NCI-H82 (cell line): ENCODE results near the gene OSCP1.
A peak's percentile ranks its signal among the peaks of the same experiment; 100 is the strongest.

Experiments
- DNase-seq: peaks from one replicate; lab custom pipeline; 2025; lab: John Stamatoyannopoulos, UW

The OSCP1 gene

GRCh38 chr1:36472656-36473055, 22.4 kb upstream of the OSCP1 start:
- DNase-seq: peak; percentile 16

GRCh38 chr1:36471830-36472641, 21.8 kb upstream of the OSCP1 start:
- no peak for DNase-seq

- no peak for DNase-seq
These were observed 18.9 kb upstream of the OSCP1 start for GRCh38 chr1:36469163-36469562.

GRCh38 chr1:36467700-36468455, 17.6 kb upstream of the OSCP1 start:
- DNase-seq: no peak

DNA sequence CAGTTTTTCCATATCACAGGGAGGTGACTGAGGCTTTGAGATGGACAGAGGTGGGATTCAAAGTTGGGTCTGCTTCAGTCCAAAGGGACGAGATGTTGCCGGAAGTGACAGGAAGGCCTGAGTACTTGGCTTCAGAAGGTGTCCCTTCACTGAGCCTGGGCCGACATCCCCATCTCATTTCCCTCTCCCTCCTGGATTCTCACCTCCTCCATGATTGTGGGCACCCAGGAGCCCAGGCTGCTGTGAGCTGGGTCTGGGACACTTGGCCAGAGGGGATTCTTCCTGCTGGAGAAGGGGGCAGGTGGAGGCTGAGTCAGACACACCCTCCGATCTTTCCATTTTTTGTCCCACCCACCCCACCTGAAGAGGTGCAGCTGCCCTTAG, 16.8 kb upstream of the OSCP1 start:
- no peak for DNase-seq

- no peak for DNase-seq
These were observed 16.2 kb upstream of the OSCP1 start for GRCh38 chr1:36466370-36467026.

GRCh38 chr1:36465731-36466369, 15.6 kb upstream of the OSCP1 start:
- DNase-seq: no peak

DNA sequence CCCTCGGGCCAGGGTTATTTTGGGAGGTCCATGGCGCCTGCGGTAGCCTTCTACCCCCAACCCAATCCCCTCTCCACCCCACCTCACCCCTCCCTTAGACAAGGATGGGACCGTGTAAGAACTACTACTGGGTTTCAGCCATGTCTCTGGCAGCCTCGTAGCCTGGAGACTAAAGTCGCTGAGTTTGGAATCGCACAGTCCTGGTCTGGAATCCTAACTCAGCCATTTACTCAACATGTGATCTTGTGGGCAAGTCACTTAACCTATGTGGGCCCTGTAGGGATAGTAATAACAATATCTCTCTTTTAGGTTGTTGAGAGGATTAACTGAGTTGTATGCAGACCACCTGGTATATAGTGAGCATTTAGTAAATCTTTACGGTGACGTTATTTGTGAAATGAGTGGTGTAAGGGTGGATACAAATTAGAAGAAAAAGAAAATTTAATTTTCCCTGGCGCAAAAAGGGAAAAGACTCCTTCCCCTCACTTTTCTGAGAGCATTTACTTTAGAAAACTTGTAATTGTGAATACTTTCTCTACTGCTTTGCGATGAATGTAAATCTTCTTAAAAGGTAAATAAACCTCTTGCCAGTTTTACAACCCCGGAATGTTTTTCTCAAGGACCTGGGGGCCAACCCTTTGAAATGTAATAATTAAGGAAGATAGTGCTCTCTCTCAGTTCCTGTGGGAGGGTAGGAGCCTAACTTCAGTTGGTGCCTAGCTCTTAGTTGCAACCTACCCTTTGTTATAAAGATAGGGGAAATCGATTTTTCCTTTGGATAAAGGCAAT, 14.5 kb upstream of the OSCP1 start:
- DNase-seq: peak; percentile 84

- DNase-seq: peak; percentile 98
These were observed 13.8 kb upstream of the OSCP1 start, which contains the start of gene MRPS15 for GRCh38 chr1:36463803-36464604. MRPS15 (minus strand) TSS chr1:36464384; CDS start chr1:36464275, 109 bp downstream.

GRCh38 chr1:36463463-36463802, 13.2 kb upstream of the OSCP1 start:
- DNase-seq: no peak

GRCh38 chr1:36458910-36459309, 8.7 kb upstream of the OSCP1 start:
- DNase-seq: no peak

- no peak for DNase-seq
These were observed 7.4 kb upstream of the OSCP1 start for GRCh38 chr1:36457691-36458090.

- DNase-seq: no peak
These were observed 6.2 kb upstream of the OSCP1 start for GRCh38 chr1:36456391-36456928.

GRCh38 chr1:36455386-36455785, 5.1 kb upstream of the OSCP1 start:
- DNase-seq: no peak

DNA sequence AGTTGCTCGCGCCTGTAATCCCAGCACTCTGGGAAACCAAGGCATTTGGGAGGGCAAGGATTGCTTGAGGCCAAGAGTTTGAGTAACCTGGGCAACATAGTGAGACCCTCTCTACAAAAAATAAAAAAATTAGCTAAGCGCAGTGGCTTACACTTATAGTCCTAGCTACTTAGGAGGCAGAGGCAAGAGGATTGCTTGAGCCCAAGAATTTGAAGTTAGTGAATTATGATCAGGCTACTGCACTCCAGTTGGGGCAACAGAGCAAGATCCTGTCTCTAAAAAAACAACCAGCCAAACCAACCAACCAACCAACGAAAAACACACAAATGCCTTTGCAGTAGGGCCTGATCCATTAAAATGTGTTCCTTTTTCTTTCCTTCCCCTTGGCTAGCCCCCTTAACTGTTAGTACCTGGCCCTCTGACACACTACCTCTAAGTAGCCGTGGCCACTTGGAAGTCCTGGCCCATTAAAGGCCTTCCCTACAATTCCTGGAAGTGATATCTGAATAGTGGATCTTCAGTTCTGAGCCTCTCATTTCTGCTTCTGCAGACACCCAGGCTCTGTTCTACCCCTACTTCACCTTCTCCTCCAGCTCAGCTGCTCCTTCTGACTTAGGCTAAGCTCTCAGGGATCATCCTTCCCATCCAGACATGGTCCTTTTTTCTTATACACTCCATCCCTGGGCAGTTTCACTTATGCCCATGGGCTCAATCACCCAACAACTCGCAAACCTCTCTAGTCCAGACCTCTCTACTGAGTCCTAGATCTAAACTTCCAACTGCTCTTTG, 3.5 kb upstream of the OSCP1 start:
- DNase-seq: no peak

- DNase-seq: no peak
These were observed 2.8 kb upstream of the OSCP1 start for GRCh38 chr1:36453051-36453450.

DNA sequence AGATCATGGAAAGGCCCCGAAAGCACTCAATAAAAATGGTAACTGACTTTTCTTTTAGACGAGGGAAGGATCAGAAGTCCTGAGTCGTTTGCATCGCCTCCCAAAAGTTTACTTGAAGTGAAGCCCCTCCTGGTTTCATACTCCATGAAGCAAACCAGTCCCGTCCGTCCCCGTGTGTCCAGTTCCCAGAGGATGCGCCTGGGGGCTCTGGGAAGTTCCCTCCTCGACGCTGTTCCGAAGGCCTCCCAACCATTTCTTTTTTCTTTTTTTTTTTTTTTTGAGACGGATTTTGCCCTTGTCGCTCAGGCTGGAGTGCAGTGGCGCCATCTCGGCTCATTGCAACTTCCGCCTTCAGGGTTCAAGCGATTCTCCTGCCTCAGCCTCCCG, 661 bp upstream of the OSCP1 start:
- DNase-seq: no peak

GRCh38 chr1:36448530-36449056, 1.7 kb downstream of the OSCP1 start:
- DNase-seq: peak; percentile 18

GRCh38 chr1:36447450-36447849, 2.8 kb downstream of the OSCP1 start:
- DNase-seq: no peak
